Ovary (tissue), 9 donors: ENCODE measurements around the gene ARSG. TPM values are rescaled to one million over a fixed set of nuclear protein-coding genes. Genes with fewer than 3 reads are reported as not detected.

Experiments used
- DNase-seq, 5 donors: peaks; one replicate each; pipeline ENCODE4 v3.0.0-alpha.2; 2019 to 2020
- H3K27ac ChIP-seq, 2 donors: fragments of 200-600 bp; one replicate each; pipeline versions ENCODE4 v1.5.1 to v1.8.0; 2019 to 2022
- H3K27me3 ChIP-seq: fragments of 200-600 bp; one replicate; pipeline ENCODE4 v1.8.0; 2022
- H3K36me3 ChIP-seq: fragments of 200-600 bp; sonication (generic); one replicate; pipeline ENCODE4 v1.5.1; 2019
- H3K4me1 ChIP-seq: one replicate; pipeline ENCODE4 v1.8.1; 2013; ENCODE audit warnings: mild to moderate bottlenecking, moderate library complexity; ENCODE audit not compliant: insufficient read depth
- H3K4me3 ChIP-seq: fragments of 200-600 bp; sonication (generic); one replicate; pipeline ENCODE4 v1.5.1; 2017
- H3K9me3 ChIP-seq, 2 donors: fragments of 200-600 bp in 1 of 2; sonication (generic) in 1 of 2; one replicate each; pipeline versions ENCODE4 v1.5.1 to v1.8.1; 2013 to 2019; ENCODE audit warnings: mild to moderate bottlenecking in 1 of 2, moderate library complexity in 1 of 2
- CTCF ChIP-seq, 3 donors: fragments of 450-650 bp in 2 of 3; fragments of 200-600 bp in 1 of 3; IDR thresholded peaks; one replicate each; pipeline versions ENCODE4 v1.5.1 to v1.8.0; 2016 to 2022; ENCODE audit warnings: antibody characterized with exemption in 3 of 3, mild to moderate bottlenecking in 1 of 3
- EP300 ChIP-seq: sonication (generic); formaldehyde crosslinking; IDR thresholded peaks from one replicate; pipeline ENCODE4 v1.6.1; 2017; ENCODE audit warnings: antibody characterized with exemption
- POLR2A ChIP-seq: fragments of 450-650 bp; IDR thresholded peaks from one replicate; pipeline ENCODE4 v1.6.1; 2017; ENCODE audit warnings: antibody characterized with exemption, mild to moderate bottlenecking, moderate library complexity
- WGBS, 3 donors: extraction: QIAGEN DNeasy Blood & Tissue Kit in 1 of 3; methylation state at CpG; one replicate each; pipeline versions ENCODE4 v1.1.5 to v1.1.7; 2013 to 2017; 5-methylcytosine and 5-hydroxymethylcytosine counted together
- intact Hi-C, 4 donors: fragments of 100-400 bp; cut with DNase I; formaldehyde crosslinking; loops; one replicate each; pipeline versions ENCODE4 v1.11.0 to v1.15.1; 2022 to 2023
- polyA plus RNA-seq, 2 donors: library from polyadenylated mRNA; stranded (reverse); fragments of 200-250 nt in 1 of 2; fragments of 350-450 nt in 1 of 2; fragmentation: Illumina TruSeq in 1 of 2; extraction: RNeasy Lipid Tissue Mini Kit (QIAGEN cat#74804) in 1 of 2; gene quantifications; one replicate each; pipeline ENCODE4 v1.2.3, GENCODE V29; 2013 to 2014
- total RNA-seq, 7 donors: library from RNA; depleted of rRNA in 2 of 7; stranded (reverse); fragments of >200 nt in 2 of 7; fragmentation: NEBNext Ultra II Directional in 3 of 7; extraction: Animal tissue kit (Norgen Biotek cat#: 25700) in 3 of 7; gene quantifications; one replicate each; pipeline versions ENCODE4 v1.1.0 to v1.2.4, GENCODE V29; 2016 to 2023
- donor health status: DM: no; HTN: no; CAD: no; lungs with moderate emphysema.
- donor health status: DM: no; HTN: no; CAD: no.
- donor health status: Bipolar disorder and iron deficiency.
- donor health status: DM: yes; HTN: yes; CAD: no.
- donor health status: DM: no; HTN: no; CAD: no.
- donor health status: DM: yes; HTN: yes; CAD: no.

ARSG gene
- total and polyA plus RNA-seq, 9 donors, result 5.2 to 19.8 (median 11.1) TPM

DNA sequence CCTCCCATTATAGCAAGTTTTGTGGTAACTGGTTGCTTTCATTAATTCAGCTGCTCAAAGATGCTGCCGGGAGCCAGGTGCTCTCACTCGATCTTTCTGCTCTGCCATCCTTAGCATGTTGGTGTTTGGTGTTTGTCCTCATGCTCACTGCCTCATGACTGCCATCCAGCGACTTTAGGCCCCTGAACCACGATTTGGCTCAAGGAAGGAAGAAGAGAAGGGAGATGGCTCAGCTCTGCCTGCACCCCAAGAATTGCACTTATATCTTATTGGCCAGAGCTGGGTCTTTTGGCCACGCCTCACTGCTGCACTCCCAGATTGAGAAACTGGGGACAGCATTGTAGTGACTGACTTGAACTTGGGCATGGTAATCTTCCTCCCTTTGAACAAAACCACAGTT is 52.7 kb downstream of the ARSG start:
- intact Hi-C loops, result no loop called here
- no peaks in the 10 kb centered on the region for H3K27me3 ChIP-seq
- H3K9me3 ChIP-seq, result no peaks in the 10 kb centered on the region
- TF ChIP-seq EP300 (no peak), POLR2A (no peak)
- no peak overlapping the region for H3K4me3 ChIP-seq
- H3K4me1 ChIP-seq, result no peaks in the 10 kb centered on the region
- no peak overlapping the region for H3K27ac ChIP-seq
- 80 to 87% (median 85%) methylated on average over 5 of the region's 5 CpGs for WGBS, 3 donors
- H3K36me3 ChIP-seq, result no peaks in the 10 kb centered on the region
- DNase-seq, result no peak

GRCh38 chr17:68344701-68345136 is 53.4 kb downstream of the ARSG start:
- TF ChIP-seq EP300 (no peak), CTCF (IDR thresholded peaks at IDR 0.05) (no peak), POLR2A (no peak)
- intact Hi-C loops, result no loop called here
- WGBS, 3 donors, result 69 to 76% (median 74%) methylated on average over 4 of the region's 4 CpGs
- no peaks in the 10 kb centered on the region for H3K27me3 ChIP-seq
- no peak for DNase-seq
- no peak overlapping the region for H3K27ac ChIP-seq
- H3K9me3 ChIP-seq, result no peaks in the 10 kb centered on the region
- no peaks in the 10 kb centered on the region for H3K36me3 ChIP-seq
- no peak overlapping the region for H3K4me3 ChIP-seq
- no peaks in the 10 kb centered on the region for H3K4me1 ChIP-seq

- no peaks in the 10 kb centered on the region for H3K36me3 ChIP-seq
- DNase-seq, result no peak
- WGBS, 3 donors, result 91 to 94% (median 92%) methylated on average over 13 of the region's 13 CpGs
- no peak overlapping the region for H3K4me3 ChIP-seq
- intact Hi-C loops, result no loop called here
- H3K27ac ChIP-seq, result no peak overlapping the region
- H3K27me3 ChIP-seq, result no peaks in the 10 kb centered on the region
- H3K9me3 ChIP-seq, result no peaks in the 10 kb centered on the region
- TF ChIP-seq POLR2A (no peak), CTCF (IDR thresholded peaks at IDR 0.05) (no peak), EP300 (no peak)
- no peaks in the 10 kb centered on the region for H3K4me1 ChIP-seq
Measured at GRCh38 chr17:68346448-68346847, 55.2 kb downstream of the ARSG start.

DNA sequence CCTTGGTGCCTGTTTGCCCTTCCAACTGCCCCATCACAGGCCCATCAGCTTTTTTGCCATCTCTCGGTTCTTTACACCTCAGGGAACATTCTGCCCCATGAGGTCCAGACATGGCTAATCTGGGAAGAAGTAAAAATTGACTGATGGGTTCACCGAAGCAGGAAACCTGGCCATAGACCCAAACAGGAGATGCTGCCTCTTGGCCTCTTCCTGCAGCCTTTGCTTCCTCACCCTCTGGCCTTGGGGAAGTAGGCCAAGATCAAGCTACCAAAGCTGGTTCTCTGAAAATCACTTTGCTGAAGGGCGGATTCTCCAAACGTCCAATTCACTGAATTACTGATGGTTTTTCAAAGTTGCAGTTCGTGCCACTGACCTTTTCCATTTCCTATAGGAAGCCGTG is 56.1 kb downstream of the ARSG start:
- Histone ChIP-seq H3K9me3 (no peaks in the 10 kb centered on the region), H3K4me3 (no peak overlapping the region), H3K4me1 (no peaks in the 10 kb centered on the region), H3K36me3 (no peaks in the 10 kb centered on the region), H3K27ac (no peak overlapping the region), H3K27me3 (no peaks in the 10 kb centered on the region)
- WGBS, 3 donors, result 79 to 85% (median 83%) methylated on average over 6 of the region's 6 CpGs
- no peak for DNase-seq
- intact Hi-C loops, result no loop called here
- TF ChIP-seq POLR2A, result no peak

GRCh38 chr17:68349157-68349556 is 57.9 kb downstream of the ARSG start:
- WGBS, 3 donors, result 81 to 97% (median 96%) methylated on average over 4 of the region's 4 CpGs
- intact Hi-C loops, result no loop called here

More at GRCh38 chr17:68349157-68349556, 57.9 kb downstream of the ARSG start:
- DNase-seq, result no peak
- H3K4me1 ChIP-seq, result no peaks in the 10 kb centered on the region
- no peaks in the 10 kb centered on the region for H3K36me3 ChIP-seq
- no peak overlapping the region for H3K27ac ChIP-seq
- no peaks in the 10 kb centered on the region for H3K9me3 ChIP-seq
- no peaks in the 10 kb centered on the region for H3K27me3 ChIP-seq
- TF ChIP-seq POLR2A (no peak), EP300 (no peak), CTCF (IDR thresholded peaks at IDR 0.05) (no peak)
- no peak overlapping the region for H3K4me3 ChIP-seq
